Caco-2 (cell line): ENCODE data around the gene CSMD2. TPM values are rescaled to one million over a fixed set of nuclear protein-coding genes. Genes with fewer than 3 reads are reported as not detected.
"Not testable (repeated sequence)": the region's sequence is repeated elsewhere in the genome, so short reads cannot be mapped to it uniquely, and the experiment has no call there.

Experiments used
- BruUV-seq: library from RNA; stranded (reverse); fragments of 400-500 nt; replicated peaks from 2 replicates; lab custom pipeline; 2021; lab: Mats Ljungman, UMichigan
- CTCF ChIA-PET: fragments of 300-600 bp; sonication (Branson Sonifier 250); formaldehyde crosslinking; loops from one replicate; lab custom pipeline; 2022; ENCODE audit warnings: antibody characterized with exemption; lab: Charles Lee
- POLR2A ChIA-PET: fragments of 300-600 bp; sonication (Branson Sonifier 250); formaldehyde crosslinking; loops from one replicate; lab custom pipeline; 2022; ENCODE audit warnings: antibody characterized with exemption; lab: Charles Lee
- DNase-seq, 2 experiments: peaks; one replicate each; pipeline versions ENCODE4 v3.0.0 to v3.0.0-alpha.2; 2020 to 2022
- H3K27me3 ChIP-seq: replicated peaks from 2 replicates; pipeline ENCODE4 v1.6.0; 2011; ENCODE audit warnings: low read length; ENCODE audit not compliant: control insufficient read depth, insufficient read depth
- H3K36me3 ChIP-seq: 2 replicates; pipeline ENCODE4 v1.5.1; 2011; ENCODE audit warnings: low read length; ENCODE audit not compliant: control insufficient read depth, insufficient read depth
- H3K4me1 ChIP-seq: fragments of 250-450 bp; sonication (Bioruptor Pico); 2 replicates; pipeline ENCODE4 v1.5.1; 2020; ENCODE audit warnings: mild to moderate bottlenecking
- H3K4me3 ChIP-seq: 2 replicates; pipeline ENCODE4 v1.5.1; 2011; ENCODE audit warnings: low read depth, mild to moderate bottlenecking, control low read depth, low read length
- H3K9me3 ChIP-seq: fragments of 250-450 bp; sonication (Bioruptor Pico); 2 replicates; pipeline ENCODE4 v1.5.1; 2020; ENCODE audit warnings: mild to moderate bottlenecking, moderate library complexity
- H3K27ac Mint-ChIP-seq: one replicate; pipeline ENCODE4 v1.8.0; 2022; ENCODE audit warnings: mixed read lengths; ENCODE audit not compliant: unreplicated experiment
- H3K27me3 Mint-ChIP-seq: one replicate; pipeline ENCODE4 v1.8.0; 2022; ENCODE audit warnings: mixed read lengths; ENCODE audit not compliant: insufficient read depth, unreplicated experiment
- H3K36me3 Mint-ChIP-seq: one replicate; pipeline ENCODE4 v1.8.0; 2022; ENCODE audit warnings: mild to moderate bottlenecking, mixed read lengths; ENCODE audit not compliant: insufficient read depth, unreplicated experiment
- H3K4me1 Mint-ChIP-seq: one replicate; pipeline ENCODE4 v1.8.0; 2022; ENCODE audit warnings: low read depth, mixed read lengths; ENCODE audit not compliant: unreplicated experiment
- H3K4me3 Mint-ChIP-seq: one replicate; pipeline ENCODE4 v1.8.0; 2022; ENCODE audit warnings: mild to moderate bottlenecking, moderate library complexity, mixed read lengths; ENCODE audit not compliant: unreplicated experiment
- H3K9me3 Mint-ChIP-seq: one replicate; pipeline ENCODE4 v1.8.0; 2022; ENCODE audit warnings: mixed read lengths; ENCODE audit not compliant: unreplicated experiment
- intact Hi-C: fragments of 100-400 bp; cut with micrococcal nuclease; formaldehyde crosslinking; loops from one replicate; pipeline ENCODE4 v1.10.0; 2022; ENCODE audit not compliant: unreplicated experiment
- total RNA-seq: library from RNA; stranded (reverse); gene quantifications from 2 replicates; pipeline ENCODE4 v1.2.3, GENCODE V29; 2022
- TF ChIP-seq, protein P1 (sequence below), 2 experiments: fragments of 200-600 bp in 1 of 2; IDR thresholded peaks; 1 replicate in 1 of 2; 2 replicates in 1 of 2; pipeline versions ENCODE4 v1.5.1 to v1.8.0; 2011 to 2022; ENCODE audit warnings: antibody characterized with exemption in 1 of 2, control low read depth in 1 of 2, inconsistent platforms in 1 of 2, low read depth in 1 of 2, low read length in 1 of 2, mild to moderate bottlenecking in 1 of 2, moderate library complexity in 1 of 2; ENCODE audit not compliant: insufficient read depth in 1 of 2, severe bottlenecking in 1 of 2, unreplicated experiment in 1 of 2

CSMD2 gene
- total RNA-seq, 1 experiment from 2014 or later: not detected

DNA sequence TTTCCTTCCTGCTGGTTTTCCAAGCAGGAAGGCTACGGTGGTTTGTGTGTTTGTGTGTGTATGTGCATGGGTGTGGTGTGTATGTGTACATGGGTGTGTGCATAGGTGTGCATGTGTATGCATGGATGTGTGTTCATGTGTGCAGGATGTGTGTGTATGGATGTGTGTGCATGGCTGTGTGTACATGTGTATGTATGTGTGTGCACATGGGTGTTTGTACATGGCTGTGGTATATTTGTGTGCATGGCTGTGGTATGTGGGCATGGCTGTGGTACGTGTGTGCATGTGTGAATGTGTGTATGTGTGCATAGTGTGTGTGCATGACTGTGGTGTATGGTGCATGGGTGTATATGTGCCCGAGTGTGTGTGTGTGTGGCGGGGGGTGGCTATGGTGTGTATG, 24.0 kb upstream of the CSMD2 start:
- DNase-seq: no peak
- Histone ChIP-seq H3K36me3 (no peaks in the 10 kb centered on the region), H3K9me3 (no peaks in the 10 kb centered on the region), H3K4me3 (no peak overlapping the region), H3K4me1 (no peaks in the 10 kb centered on the region), H3K27me3 (no peaks in the 10 kb centered on the region)
- H3K4me3 Mint-ChIP-seq: no peak overlapping the region
- intact Hi-C loops: no loop called here
- H3K36me3 Mint-ChIP-seq: no peaks in the 10 kb centered on the region
- H3K27me3 Mint-ChIP-seq: peaks cover 8% of the 10 kb centered on the region
- no TSS peak for BruUV-seq
- no peak overlapping the region for H3K27ac Mint-ChIP-seq
- TF ChIP-seq, protein P1, sequence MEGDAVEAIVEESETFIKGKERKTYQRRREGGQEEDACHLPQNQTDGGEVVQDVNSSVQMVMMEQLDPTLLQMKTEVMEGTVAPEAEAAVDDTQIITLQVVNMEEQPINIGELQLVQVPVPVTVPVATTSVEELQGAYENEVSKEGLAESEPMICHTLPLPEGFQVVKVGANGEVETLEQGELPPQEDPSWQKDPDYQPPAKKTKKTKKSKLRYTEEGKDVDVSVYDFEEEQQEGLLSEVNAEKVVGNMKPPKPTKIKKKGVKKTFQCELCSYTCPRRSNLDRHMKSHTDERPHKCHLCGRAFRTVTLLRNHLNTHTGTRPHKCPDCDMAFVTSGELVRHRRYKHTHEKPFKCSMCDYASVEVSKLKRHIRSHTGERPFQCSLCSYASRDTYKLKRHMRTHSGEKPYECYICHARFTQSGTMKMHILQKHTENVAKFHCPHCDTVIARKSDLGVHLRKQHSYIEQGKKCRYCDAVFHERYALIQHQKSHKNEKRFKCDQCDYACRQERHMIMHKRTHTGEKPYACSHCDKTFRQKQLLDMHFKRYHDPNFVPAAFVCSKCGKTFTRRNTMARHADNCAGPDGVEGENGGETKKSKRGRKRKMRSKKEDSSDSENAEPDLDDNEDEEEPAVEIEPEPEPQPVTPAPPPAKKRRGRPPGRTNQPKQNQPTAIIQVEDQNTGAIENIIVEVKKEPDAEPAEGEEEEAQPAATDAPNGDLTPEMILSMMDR (IDR thresholded peaks at IDR 0.05; ENCODE audit: insufficient read depth in 1 of 2, low read depth in 1 of 2, low read length in 1 of 2, severe bottlenecking in 1 of 2, unreplicated experiment in 1 of 2): no peak
- H3K9me3 Mint-ChIP-seq: peaks cover 12% of the 10 kb centered on the region
- ChIA-PET POLR2A (no interaction called here), CTCF (no interaction called here)
- no peaks in the 10 kb centered on the region for H3K4me1 Mint-ChIP-seq

DNA sequence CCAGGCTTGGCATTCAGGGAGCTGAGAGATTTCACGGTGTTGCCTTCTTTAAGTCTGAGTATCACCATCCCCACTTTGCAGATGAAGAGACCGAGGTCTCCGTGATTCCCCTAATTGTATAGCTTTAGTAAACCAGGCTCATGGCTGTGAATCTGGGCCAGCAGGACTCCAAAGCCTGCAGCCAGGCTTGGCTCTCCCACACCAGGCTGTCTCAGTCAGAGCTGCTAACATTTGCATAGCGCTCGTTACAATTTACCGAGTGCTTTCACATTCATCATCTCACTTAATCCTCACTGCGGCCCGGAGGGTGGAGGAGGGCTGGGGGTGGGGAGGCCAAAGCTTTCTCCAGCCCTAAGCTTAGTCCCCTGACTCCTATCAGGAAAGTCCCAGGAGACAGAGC, 23.4 kb upstream of the CSMD2 start:
- Mint-ChIP-seq H3K9me3 (peaks cover 12% of the 10 kb centered on the region), H3K36me3 (no peaks in the 10 kb centered on the region), H3K27me3 (peaks cover 10% of the 10 kb centered on the region), H3K4me1 (no peaks in the 10 kb centered on the region), H3K27ac (no peak overlapping the region), H3K4me3 (no peak overlapping the region)
- no peaks in the 10 kb centered on the region for H3K4me1 ChIP-seq
- CTCF ChIA-PET: no interaction called here
- TF ChIP-seq, protein P1 (IDR thresholded peaks at IDR 0.05; ENCODE audit: insufficient read depth in 1 of 2, low read depth in 1 of 2, low read length in 1 of 2, severe bottlenecking in 1 of 2, unreplicated experiment in 1 of 2): no peak
- POLR2A ChIA-PET: no interaction called here
- no peak for DNase-seq
- BruUV-seq: no TSS peak
- H3K9me3 ChIP-seq: no peaks in the 10 kb centered on the region
- intact Hi-C loops: no loop called here
- H3K27me3 ChIP-seq: no peaks in the 10 kb centered on the region
- no peaks in the 10 kb centered on the region for H3K36me3 ChIP-seq
- H3K4me3 ChIP-seq: no peak overlapping the region

DNA sequence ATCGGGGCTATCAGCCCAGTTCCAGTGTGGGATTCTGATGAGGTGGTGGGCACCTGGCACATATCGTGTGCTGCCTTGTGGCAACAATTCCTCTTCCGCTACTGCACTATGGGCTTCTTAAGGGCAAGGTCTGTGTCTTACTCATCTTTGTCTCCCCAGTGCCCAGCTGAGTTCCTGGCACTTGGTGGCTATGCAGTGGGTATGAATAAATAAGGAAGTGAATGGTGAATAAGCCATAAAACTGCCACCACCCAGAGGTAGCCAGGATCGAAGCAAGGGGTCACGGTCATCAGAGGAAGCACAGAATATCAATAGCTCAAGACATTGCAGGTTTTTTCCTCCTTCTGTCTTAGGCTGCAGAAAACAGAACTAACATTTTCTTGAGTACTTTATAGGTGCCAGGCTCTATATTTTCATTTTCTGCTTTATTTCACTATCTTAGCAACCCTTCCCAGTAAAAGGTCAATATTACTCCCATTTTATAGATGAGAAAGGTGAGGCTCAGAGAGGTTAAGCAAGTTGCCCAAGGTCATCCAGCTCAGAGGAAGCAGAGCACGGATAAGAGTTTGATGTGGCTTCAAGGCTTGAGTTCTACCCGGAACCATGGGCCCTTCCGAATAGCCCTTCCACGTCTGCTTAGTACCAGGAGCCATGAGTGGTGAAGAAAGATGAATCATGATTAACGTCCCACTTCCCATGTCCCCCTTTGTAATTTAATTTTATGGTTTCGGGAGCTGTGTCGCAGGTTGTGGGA, 21.9 kb upstream of the CSMD2 start:
- DNase-seq: no peak
- BruUV-seq: no TSS peak
- Histone ChIP-seq H3K27me3 (no peaks in the 10 kb centered on the region), H3K4me1 (no peaks in the 10 kb centered on the region), H3K4me3 (no peak overlapping the region), H3K36me3 (no peaks in the 10 kb centered on the region), H3K9me3 (no peaks in the 10 kb centered on the region)
- Mint-ChIP-seq H3K4me1 (no peaks in the 10 kb centered on the region), H3K27ac (no peak overlapping the region), H3K4me3 (no peak overlapping the region), H3K36me3 (no peaks in the 10 kb centered on the region), H3K27me3 (peaks cover 15% of the 10 kb centered on the region), H3K9me3 (peaks cover 12% of the 10 kb centered on the region)
- intact Hi-C loops: no loop called here
- ChIA-PET CTCF (no interaction called here), POLR2A (no interaction called here)
- TF ChIP-seq, protein P1 (IDR thresholded peaks at IDR 0.05; ENCODE audit: insufficient read depth in 1 of 2, low read depth in 1 of 2, low read length in 1 of 2, severe bottlenecking in 1 of 2, unreplicated experiment in 1 of 2): no peak

DNA sequence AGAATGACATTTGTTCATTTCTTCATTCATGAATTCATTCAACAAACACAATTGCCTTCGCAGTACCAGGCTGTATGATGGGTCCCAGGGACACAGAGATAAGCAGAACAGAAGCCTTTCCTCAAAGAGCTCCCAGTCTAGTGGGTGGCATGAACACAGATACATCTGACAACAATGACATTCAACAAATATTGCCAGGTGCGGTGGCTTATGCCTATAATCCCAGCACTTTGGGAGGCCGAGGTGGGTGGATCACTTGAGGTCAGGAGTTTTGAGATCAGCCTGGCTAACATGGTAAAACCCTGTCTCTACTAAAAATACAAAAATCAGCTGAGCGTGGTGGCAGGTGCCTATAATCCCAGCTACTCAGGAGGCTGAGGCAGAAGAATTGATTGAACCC, 18.4 kb upstream of the CSMD2 start:
- H3K4me1 Mint-ChIP-seq, H3K9me3 ChIP-seq, intact Hi-C loops, H3K9me3 Mint-ChIP-seq, H3K4me3 Mint-ChIP-seq, H3K27ac Mint-ChIP-seq, H3K4me1 ChIP-seq, H3K27me3 ChIP-seq, DNase-seq, H3K36me3 ChIP-seq, BruUV-seq, CTCF ChIA-PET, POLR2A ChIA-PET, H3K4me3 ChIP-seq, H3K36me3 Mint-ChIP-seq: not testable (repeated sequence)
- H3K27me3 Mint-ChIP-seq: peaks cover 28% of the 10 kb centered on the region
